ENCODE measurements around the gene ANKRD39. TPM values are rescaled to one million over a fixed set of nuclear protein-coding genes. Genes with fewer than 3 reads are reported as not detected.

ANKRD39 gene
- total RNA-seq, 6 donors from 2014 or later = 7.1 to 13.6 (median 11.3) TPM

- Histone ChIP-seq H3K27me3 (no peaks in the 10 kb centered on the region), H3K9me3 (no peaks in the 10 kb centered on the region), H3K4me1 (peaks cover 39 to 55% (median 47%) of the 10 kb centered on the region in 4 donors), H3K4me3 (peak overlapping the region; percentile 41 to 94 (median 76)), H3K27ac (peak overlapping the region in 1 of 4 donors; percentile 98), H3K36me3 (peaks cover 0 to 5% (median 0%) of the 10 kb centered on the region in 4 donors)
- DNase-seq (no peak), ATAC-seq (ENCODE audit: low FRiP score in 2 of 2) (peak in 1 of 2 donors; percentile 9)
- 4% methylated on average over 5 to 13 of the region's 89 CpGs for WGBS, 2 donors
- TF ChIP-seq POLR2A (IDR thresholded peaks at IDR 0.05) (no peak), EP300 (IDR thresholded peaks at IDR 0.05) (no peak), POLR2AphosphoS5 (IDR thresholded peaks at IDR 0.05) (no peak), CTCF (IDR thresholded peaks at IDR 0.05) (no peak)
Measured at GRCh38 chr2:96816836-96817702, 40.7 kb downstream of the ANKRD39 start.

GRCh38 chr2:96816127-96816835 lies 41.5 kb downstream of the ANKRD39 start, which contains the start of gene CNNM3:
CNNM3 (plus strand) TSS chr2:96816268; CDS start chr2:96816278, 10 bp downstream.
- H3K4me3 ChIP-seq = peak within 1 kb of the TSS; percentile 49 to 94 (median 76)
- 0% methylated on average over 21 of the region's 103 CpGs; no CpG with 5 or more reads in 1 of the 2 donors for WGBS, 2 donors
- TF ChIP-seq CTCF (IDR thresholded peaks at IDR 0.05) (peak; percentile 56 to 94 (median 88)), POLR2A (IDR thresholded peaks at IDR 0.05) (peak in 3 of 4 donors; percentile 55 to 96 (median 84)), EP300 (IDR thresholded peaks at IDR 0.05) (no peak), POLR2AphosphoS5 (IDR thresholded peaks at IDR 0.05) (peak; percentile 72 to 89)
- peak within 1 kb of the TSS; percentile 86 to 98 (median 89) for H3K27ac ChIP-seq
- peaks cover 39 to 54% (median 47%) of the 10 kb centered on the region in 4 donors for H3K4me1 ChIP-seq
- DNase-seq (peak; percentile 97 to 100), ATAC-seq (ENCODE audit: low FRiP score in 2 of 2) (peak; percentile 98 to 99)
- no peaks in the 10 kb centered on the region for H3K27me3 ChIP-seq
- H3K9me3 ChIP-seq = no peaks in the 10 kb centered on the region
- peaks cover 0 to 5% (median 0%) of the 10 kb centered on the region in 4 donors for H3K36me3 ChIP-seq

- ATAC-seq (ENCODE audit: low FRiP score in 2 of 2) (no peak), DNase-seq (no peak)
Measured at GRCh38 chr2:96815326-96816126, 42.3 kb downstream of the ANKRD39 start.

DNA sequence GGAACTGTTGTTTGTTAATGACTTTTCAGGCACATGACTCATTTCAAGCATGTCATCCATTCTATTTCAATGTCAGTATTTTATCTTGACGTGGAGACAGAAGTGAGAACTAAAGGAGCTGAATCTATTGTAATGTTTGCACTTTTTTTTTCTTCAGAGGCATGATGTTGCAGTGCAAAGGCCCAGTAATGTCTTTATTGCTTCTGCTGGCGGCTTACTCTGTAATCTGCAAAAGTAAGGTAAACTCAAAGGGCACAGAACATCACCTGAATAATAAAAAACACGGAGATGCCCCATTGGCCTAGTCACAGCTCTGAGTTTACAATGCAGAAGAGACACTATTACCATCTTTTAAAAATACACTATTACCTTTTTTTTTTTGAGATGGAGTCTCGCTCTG lies 44.2 kb downstream of the ANKRD39 start:
- TF ChIP-seq POLR2AphosphoS5 (IDR thresholded peaks at IDR 0.05) = no peak
- TF ChIP-seq POLR2A (IDR thresholded peaks at IDR 0.05) = no peak
- no peak for TF ChIP-seq CTCF (IDR thresholded peaks at IDR 0.05)
- TF ChIP-seq EP300 (IDR thresholded peaks at IDR 0.05) = no peak
- H3K4me3 ChIP-seq = no peak overlapping the region
- DNase-seq (no peak), ATAC-seq (ENCODE audit: low FRiP score in 2 of 2) (no peak)
- no peaks in the 10 kb centered on the region for H3K27me3 ChIP-seq
- H3K9me3 ChIP-seq = no peaks in the 10 kb centered on the region
- H3K4me1 ChIP-seq = peaks cover 20 to 28% (median 23%) of the 10 kb centered on the region in 4 donors
- peaks cover 0 to 21% (median 2%) of the 10 kb centered on the region in 4 donors for H3K36me3 ChIP-seq
- WGBS, 2 donors = 89% methylated on average over 4 of the region's 4 CpGs
- H3K27ac ChIP-seq = no peak overlapping the region

More at GRCh38 chr2:96815326-96816126, 42.3 kb downstream of the ANKRD39 start:
- peaks cover 0 to 6% (median 2%) of the 10 kb centered on the region in 4 donors for H3K36me3 ChIP-seq
- TF ChIP-seq EP300 (IDR thresholded peaks at IDR 0.05) (no peak), POLR2A (IDR thresholded peaks at IDR 0.05) (peak in 1 of 4 donors; percentile 26)
- peak overlapping the region; percentile 86 to 98 (median 89) for H3K27ac ChIP-seq
- peaks cover 38 to 46% (median 41%) of the 10 kb centered on the region in 4 donors for H3K4me1 ChIP-seq
- no peaks in the 10 kb centered on the region for H3K9me3 ChIP-seq
- peak overlapping the region; percentile 24 to 94 (median 76) for H3K4me3 ChIP-seq
- WGBS, 2 donors = 1 to 2% methylated on average over 26 to 37 of the region's 60 CpGs
- H3K27me3 ChIP-seq = no peaks in the 10 kb centered on the region
